ENCODE measurements around the gene MTR. TPM values are rescaled to one million over a fixed set of nuclear protein-coding genes. Genes with fewer than 3 reads are reported as not detected.

Gene MTR
- polyA plus RNA-seq, 3 donors from 2014 or later, result 5.0 to 15.3 (median 6.5) TPM

- Mint-ChIP-seq H3K36me3 (no peaks in the 10 kb centered on the region), H3K27me3 (ENCODE audit: low read depth in 3 of 3) (peaks cover 5 to 10% (median 10%) of the 10 kb centered on the region in 3 donors), H3K4me1 (peaks cover 39 to 52% of the 10 kb centered on the region in 2 donors), H3K27ac (no peak overlapping the region), H3K4me3 (no peak overlapping the region), H3K9me3 (no peaks in the 10 kb centered on the region)
- no peak for DNase-seq
Observed at GRCh38 chr1:236799001-236799400, 3.9 kb downstream of the MTR start.

- H3K4me1 Mint-ChIP-seq, result peaks cover 32 to 41% of the 10 kb centered on the region in 2 donors
- H3K27me3 Mint-ChIP-seq (ENCODE audit: low read depth in 3 of 3), result peaks cover 2 to 7% (median 3%) of the 10 kb centered on the region in 3 donors
- no peak overlapping the region for H3K4me3 Mint-ChIP-seq
- no peaks in the 10 kb centered on the region for H3K9me3 Mint-ChIP-seq
- no peak overlapping the region for H3K27ac Mint-ChIP-seq
- H3K36me3 Mint-ChIP-seq, result peaks cover 0 to 7% (median 3%) of the 10 kb centered on the region in 3 donors
- no peak for DNase-seq
Observed at GRCh38 chr1:236800002-236800620, 5.0 kb downstream of the MTR start.

- DNase-seq, result no peak
- Mint-ChIP-seq H3K36me3 (peaks cover 0 to 9% (median 4%) of the 10 kb centered on the region in 3 donors), H3K27ac (no peak overlapping the region), H3K9me3 (no peaks in the 10 kb centered on the region), H3K27me3 (ENCODE audit: low read depth in 3 of 3) (peaks cover 0 to 2% (median 0%) of the 10 kb centered on the region in 3 donors), H3K4me1 (peaks cover 31 to 39% of the 10 kb centered on the region in 2 donors), H3K4me3 (no peak overlapping the region)
Observed at GRCh38 chr1:236800623-236801022, 5.5 kb downstream of the MTR start.

GRCh38 chr1:236802264-236802663 is 7.2 kb downstream of the MTR start:
- Mint-ChIP-seq H3K27ac (peak overlapping the region in 1 of 6 donors; percentile 9), H3K27me3 (ENCODE audit: low read depth in 3 of 3) (no peaks in the 10 kb centered on the region), H3K36me3 (peaks cover 2 to 12% (median 4%) of the 10 kb centered on the region in 3 donors), H3K9me3 (no peaks in the 10 kb centered on the region), H3K4me1 (peaks cover 18 to 23% of the 10 kb centered on the region in 2 donors), H3K4me3 (no peak overlapping the region)
- DNase-seq, result no peak

- no peak overlapping the region for H3K4me3 Mint-ChIP-seq
- H3K27me3 Mint-ChIP-seq (ENCODE audit: low read depth in 3 of 3), result no peaks in the 10 kb centered on the region
- no peak overlapping the region for H3K27ac Mint-ChIP-seq
- no peaks in the 10 kb centered on the region for H3K9me3 Mint-ChIP-seq
- peaks cover 21 to 47% (median 25%) of the 10 kb centered on the region in 3 donors for H3K36me3 Mint-ChIP-seq
- DNase-seq, result no peak
- peaks cover 11 to 12% of the 10 kb centered on the region in 2 donors for H3K4me1 Mint-ChIP-seq
Observed at GRCh38 chr1:236806634-236807033, 11.5 kb downstream of the MTR start.

- H3K27me3 Mint-ChIP-seq (ENCODE audit: low read depth in 3 of 3), result no peaks in the 10 kb centered on the region
- no peak overlapping the region for H3K27ac Mint-ChIP-seq
- H3K4me3 Mint-ChIP-seq, result no peak overlapping the region
- H3K9me3 Mint-ChIP-seq, result no peaks in the 10 kb centered on the region
- DNase-seq, result no peak
- no peaks in the 10 kb centered on the region for H3K4me1 Mint-ChIP-seq
- peaks cover 26 to 54% (median 33%) of the 10 kb centered on the region in 3 donors for H3K36me3 Mint-ChIP-seq
Observed at GRCh38 chr1:236808005-236808404, 12.9 kb downstream of the MTR start.

GRCh38 chr1:236808564-236809130 is 13.6 kb downstream of the MTR start:
- Mint-ChIP-seq H3K27ac (no peak overlapping the region), H3K9me3 (no peaks in the 10 kb centered on the region), H3K4me1 (no peaks in the 10 kb centered on the region), H3K4me3 (no peak overlapping the region), H3K36me3 (peaks cover 29 to 57% (median 38%) of the 10 kb centered on the region in 3 donors), H3K27me3 (ENCODE audit: low read depth in 3 of 3) (no peaks in the 10 kb centered on the region)
- DNase-seq, result no peak

GRCh38 chr1:236809148-236809547 is 14.1 kb downstream of the MTR start:
- no peak for DNase-seq
- H3K27ac Mint-ChIP-seq, result no peak overlapping the region
- no peaks in the 10 kb centered on the region for H3K4me1 Mint-ChIP-seq
- H3K9me3 Mint-ChIP-seq, result no peaks in the 10 kb centered on the region
- H3K36me3 Mint-ChIP-seq, result peaks cover 34 to 62% (median 42%) of the 10 kb centered on the region in 3 donors
- H3K27me3 Mint-ChIP-seq (ENCODE audit: low read depth in 3 of 3), result no peaks in the 10 kb centered on the region
- H3K4me3 Mint-ChIP-seq, result no peak overlapping the region

- peaks cover 34 to 65% (median 45%) of the 10 kb centered on the region in 3 donors for H3K36me3 Mint-ChIP-seq
- H3K4me3 Mint-ChIP-seq, result no peak overlapping the region
- no peaks in the 10 kb centered on the region for H3K9me3 Mint-ChIP-seq
- H3K4me1 Mint-ChIP-seq, result no peaks in the 10 kb centered on the region
- H3K27me3 Mint-ChIP-seq (ENCODE audit: low read depth in 3 of 3), result no peaks in the 10 kb centered on the region
- H3K27ac Mint-ChIP-seq, result no peak overlapping the region
- no peak for DNase-seq
Observed at GRCh38 chr1:236810018-236810417, 14.9 kb downstream of the MTR start.

GRCh38 chr1:236812334-236813030 is 17.4 kb downstream of the MTR start:
- Mint-ChIP-seq H3K9me3 (no peaks in the 10 kb centered on the region), H3K27me3 (ENCODE audit: low read depth in 3 of 3) (no peaks in the 10 kb centered on the region), H3K4me3 (no peak overlapping the region), H3K4me1 (no peaks in the 10 kb centered on the region), H3K36me3 (peaks cover 47 to 74% (median 52%) of the 10 kb centered on the region in 3 donors), H3K27ac (no peak overlapping the region)
- DNase-seq, result no peak

GRCh38 chr1:236815941-236816340 is 20.8 kb downstream of the MTR start:
- peaks cover 37 to 66% (median 37%) of the 10 kb centered on the region in 3 donors for H3K36me3 Mint-ChIP-seq
- no peak overlapping the region for H3K27ac Mint-ChIP-seq
- H3K9me3 Mint-ChIP-seq, result no peaks in the 10 kb centered on the region
- H3K27me3 Mint-ChIP-seq (ENCODE audit: low read depth in 3 of 3), result no peaks in the 10 kb centered on the region
- no peak for DNase-seq
- H3K4me1 Mint-ChIP-seq, result peaks cover 0 to 9% of the 10 kb centered on the region in 2 donors
- no peak overlapping the region for H3K4me3 Mint-ChIP-seq

- H3K27ac Mint-ChIP-seq, result no peak overlapping the region
- no peak for DNase-seq
- peaks cover 18 to 49% (median 32%) of the 10 kb centered on the region in 3 donors for H3K36me3 Mint-ChIP-seq
- H3K9me3 Mint-ChIP-seq, result no peaks in the 10 kb centered on the region
- no peak overlapping the region for H3K4me3 Mint-ChIP-seq
- no peaks in the 10 kb centered on the region for H3K27me3 Mint-ChIP-seq (ENCODE audit: low read depth in 3 of 3)
- H3K4me1 Mint-ChIP-seq, result peaks cover 2 to 10% of the 10 kb centered on the region in 2 donors
Observed at GRCh38 chr1:236819856-236820255, 24.8 kb downstream of the MTR start.

GRCh38 chr1:236821091-236821627 is 26.1 kb downstream of the MTR start:
- DNase-seq, result no peak
- H3K9me3 Mint-ChIP-seq, result no peaks in the 10 kb centered on the region
- peaks cover 19 to 44% (median 32%) of the 10 kb centered on the region in 3 donors for H3K36me3 Mint-ChIP-seq
- peaks cover 0 to 4% (median 0%) of the 10 kb centered on the region in 3 donors for H3K27me3 Mint-ChIP-seq (ENCODE audit: low read depth in 3 of 3)
- H3K4me1 Mint-ChIP-seq, result peaks cover 2 to 10% of the 10 kb centered on the region in 2 donors
- H3K4me3 Mint-ChIP-seq, result no peak overlapping the region
- no peak overlapping the region for H3K27ac Mint-ChIP-seq

GRCh38 chr1:236823559-236823958 is 28.5 kb downstream of the MTR start:
- H3K4me3 Mint-ChIP-seq, result no peak overlapping the region
- no peak for DNase-seq
- no peak overlapping the region for H3K27ac Mint-ChIP-seq
- peaks cover 23 to 49% (median 26%) of the 10 kb centered on the region in 3 donors for H3K36me3 Mint-ChIP-seq
- no peaks in the 10 kb centered on the region for H3K9me3 Mint-ChIP-seq
- peaks cover 0 to 4% (median 0%) of the 10 kb centered on the region in 3 donors for H3K27me3 Mint-ChIP-seq (ENCODE audit: low read depth in 3 of 3)
- H3K4me1 Mint-ChIP-seq, result peaks cover 2 to 10% of the 10 kb centered on the region in 2 donors

Measured in immature natural killer cell (primary cell).